Activated CD4-positive, alpha-beta T cell treated with anti-CD3 and anti-CD28 coated beads, Interleukin-2, amount 10 ng/mL, durations not matched to agents 7 days and 5 days (primary cell): ENCODE results near the gene MTHFR. TPM values are rescaled to one million over a fixed set of nuclear protein-coding genes. Genes with fewer than 3 reads are reported as not detected.

Experiments
- CTCF ChIA-PET: fragments of 350-600 bp; sonication (Branson Sonifier 250); formaldehyde crosslinking; loops from one replicate; lab custom pipeline; 2021; ENCODE audit warnings: antibody characterized with exemption; lab: Charles Lee
- POLR2A ChIA-PET: fragments of 350-600 bp; sonication (Branson Sonifier 250); formaldehyde crosslinking; loops from one replicate; lab custom pipeline; 2021; ENCODE audit warnings: antibody characterized with exemption; lab: Charles Lee
- DNase-seq: peaks from one replicate; pipeline ENCODE4 v3.0.0-alpha.2; 2020
- H3K27ac Mint-ChIP-seq: one replicate; pipeline ENCODE4 v1.8.0; 2021; ENCODE audit warnings: mild to moderate bottlenecking, moderate library complexity, mixed read lengths
- H3K27me3 Mint-ChIP-seq: one replicate; pipeline ENCODE4 v1.8.0; 2021; ENCODE audit warnings: mixed read lengths
- H3K36me3 Mint-ChIP-seq: one replicate; pipeline ENCODE4 v1.8.0; 2021; ENCODE audit warnings: low read depth, mixed read lengths
- H3K4me1 Mint-ChIP-seq: one replicate; pipeline ENCODE4 v1.8.0; 2021; ENCODE audit warnings: mixed read lengths
- H3K4me3 Mint-ChIP-seq: one replicate; pipeline ENCODE4 v1.8.0; 2021; ENCODE audit warnings: mild to moderate bottlenecking, moderate library complexity, mixed read lengths
- H3K9me3 Mint-ChIP-seq: one replicate; pipeline ENCODE4 v1.8.0; 2021; ENCODE audit warnings: mixed read lengths
- total RNA-seq, 2 experiments: library from RNA; stranded (reverse); gene quantifications; one replicate each; pipeline ENCODE4 v1.2.3, GENCODE V29; 2021

MTHFR gene
- 10 to 100 TPM; 23.8 to 29.0 TPM for total RNA-seq

DNA sequence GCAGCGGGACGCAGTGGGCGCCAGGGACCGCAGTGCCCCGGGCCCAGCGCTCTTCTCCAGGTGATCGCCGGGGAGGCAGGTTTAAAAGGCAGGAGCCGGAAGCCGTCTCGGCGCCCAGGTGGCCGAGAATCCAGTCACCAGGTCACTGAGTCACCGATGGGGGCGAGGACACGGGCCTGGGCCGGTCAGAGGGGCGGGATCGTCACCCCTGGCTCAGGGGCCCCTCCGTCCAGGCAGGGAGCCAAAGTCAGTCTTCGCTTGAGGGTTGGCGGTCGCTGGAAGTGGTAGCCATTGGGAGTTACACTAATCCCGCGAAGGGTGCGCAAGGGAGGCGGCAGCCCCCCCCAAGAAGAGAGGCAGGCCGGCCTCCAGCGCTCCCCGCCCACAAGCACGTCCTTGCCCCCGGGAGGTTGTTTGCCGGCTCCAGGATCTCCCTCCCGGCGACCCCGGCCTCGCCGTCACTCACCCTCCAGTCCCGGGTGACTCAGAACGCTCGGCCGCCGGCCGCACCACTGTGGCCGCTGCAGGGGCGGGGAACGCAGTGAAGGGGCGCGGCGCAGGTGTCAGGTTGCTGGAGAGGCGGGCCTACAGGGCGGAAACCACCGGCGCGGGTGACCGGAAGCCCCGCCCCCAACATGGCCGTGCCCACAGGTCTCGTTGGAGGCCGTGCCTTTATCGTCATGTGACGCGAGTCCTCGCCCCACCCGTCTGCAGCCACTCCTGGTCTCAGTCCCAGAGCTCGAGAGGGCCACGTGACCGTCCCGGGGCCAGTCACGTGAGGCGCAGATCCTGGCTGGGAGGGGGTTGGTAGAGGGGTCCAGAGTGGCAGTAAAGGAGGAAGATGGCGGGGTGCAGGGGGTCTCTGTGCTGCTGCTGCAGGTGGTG is at the start of gene MTHFR, which contains the start of gene CLCN6:
MTHFR (minus strand) TSS at position 543 of the 885 bp plus-strand sequence. CDS start 2,848 bp downstream, outside the sequence.
CLCN6 (plus strand) TSS at position 770 of the 885 bp plus-strand sequence; CDS start at position 842, 72 bp downstream.
- ChIA-PET CTCF (interaction anchor here (0.5 to 1.5 kb wide), 4 partner anchors 15 to 155 kb away, joined by 3 to 5 read pairs (median 3); no protein-coding TSS in a partner anchor), POLR2A (interaction anchor here (1.2 kb wide), 1 partner anchor 103 kb away, joined by 3 read pairs; no protein-coding TSS in a partner anchor)
- Mint-ChIP-seq H3K27me3 (no peaks in the 10 kb centered on the region), H3K27ac (peak within 1 kb of the TSS; percentile 93), H3K36me3 (peaks cover 21% of the 10 kb centered on the region), H3K4me3 (peak within 1 kb of the TSS; percentile 92), H3K4me1 (peaks cover 69% of the 10 kb centered on the region), H3K9me3 (no peaks in the 10 kb centered on the region)
- DNase-seq: peak; percentile 99

DNA sequence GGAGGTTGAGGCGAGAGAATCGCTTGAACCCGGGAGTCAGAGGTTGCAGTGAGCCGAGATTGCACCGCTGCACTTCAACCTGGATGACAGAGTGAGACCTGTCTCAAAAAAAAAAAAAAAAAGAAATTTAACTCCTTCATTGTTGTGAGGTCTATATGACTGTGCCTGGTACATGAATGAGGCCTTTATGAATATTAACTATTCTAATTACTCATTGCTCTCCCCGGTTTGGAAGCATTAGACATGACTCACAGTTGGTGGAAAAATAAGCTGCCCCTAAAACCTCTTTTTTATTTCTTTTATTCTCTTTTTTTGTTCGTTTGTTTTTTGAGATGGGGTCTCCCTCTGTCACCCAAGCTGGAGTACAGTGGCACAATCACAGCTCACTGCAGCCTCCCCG is 49.7 kb upstream of the MTHFR start:
- no peak for DNase-seq
- Mint-ChIP-seq H3K4me3 (no peak overlapping the region), H3K9me3 (no peaks in the 10 kb centered on the region), H3K36me3 (no peaks in the 10 kb centered on the region), H3K4me1 (peaks cover 1% of the 10 kb centered on the region), H3K27ac (no peak overlapping the region), H3K27me3 (peaks cover 46% of the 10 kb centered on the region)
- CTCF ChIA-PET: interaction anchor here (0.7 to 1.9 kb wide), 2 partner anchors 8 to 27 kb away, joined by 4 to 6 read pairs; no protein-coding TSS in a partner anchor
- POLR2A ChIA-PET: no interaction called here

DNA sequence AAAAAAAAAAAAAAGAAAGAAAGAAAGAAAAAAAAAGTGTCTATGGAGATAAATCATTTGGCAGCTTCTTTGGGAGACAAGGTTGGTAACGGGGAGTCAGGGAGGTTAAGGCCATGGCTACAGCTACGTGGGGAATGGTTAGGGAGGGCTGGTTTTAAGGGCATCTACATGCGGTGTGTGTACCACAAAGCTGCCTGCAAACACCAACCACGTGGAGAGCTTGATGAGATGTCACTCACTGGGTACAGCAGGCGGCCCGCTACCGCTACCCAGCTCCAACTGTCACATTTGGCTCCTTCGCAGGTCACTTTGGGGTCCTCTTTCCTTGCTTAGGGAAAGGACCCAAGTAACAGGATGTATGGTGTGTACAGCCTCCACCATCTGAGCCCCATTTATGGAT is 48.8 kb upstream of the MTHFR start:
- POLR2A ChIA-PET: no interaction called here
- H3K9me3 Mint-ChIP-seq: no peaks in the 10 kb centered on the region
- CTCF ChIA-PET: no interaction called here
- no peak overlapping the region for H3K27ac Mint-ChIP-seq
- peaks cover 38% of the 10 kb centered on the region for H3K27me3 Mint-ChIP-seq
- H3K4me1 Mint-ChIP-seq: peaks cover 1% of the 10 kb centered on the region
- DNase-seq: no peak
- no peak overlapping the region for H3K4me3 Mint-ChIP-seq
- H3K36me3 Mint-ChIP-seq: no peaks in the 10 kb centered on the region

GRCh38 chr1:11851180-11851579 is 45.4 kb upstream of the MTHFR start:
- Mint-ChIP-seq H3K4me1 (no peaks in the 10 kb centered on the region), H3K27me3 (peaks cover 11% of the 10 kb centered on the region), H3K36me3 (no peaks in the 10 kb centered on the region), H3K27ac (no peak overlapping the region), H3K9me3 (no peaks in the 10 kb centered on the region), H3K4me3 (no peak overlapping the region)
- no peak for DNase-seq
- ChIA-PET POLR2A (no interaction called here), CTCF (no interaction called here)

- Mint-ChIP-seq H3K4me3 (no peak overlapping the region), H3K4me1 (no peaks in the 10 kb centered on the region), H3K9me3 (no peaks in the 10 kb centered on the region), H3K36me3 (peaks cover 4% of the 10 kb centered on the region), H3K27ac (no peak overlapping the region), H3K27me3 (peaks cover 11% of the 10 kb centered on the region)
- no peak for DNase-seq
- POLR2A ChIA-PET: no interaction called here
- CTCF ChIA-PET: no interaction called here
These were observed 44.4 kb upstream of the MTHFR start for GRCh38 chr1:11850156-11850555.

DNA sequence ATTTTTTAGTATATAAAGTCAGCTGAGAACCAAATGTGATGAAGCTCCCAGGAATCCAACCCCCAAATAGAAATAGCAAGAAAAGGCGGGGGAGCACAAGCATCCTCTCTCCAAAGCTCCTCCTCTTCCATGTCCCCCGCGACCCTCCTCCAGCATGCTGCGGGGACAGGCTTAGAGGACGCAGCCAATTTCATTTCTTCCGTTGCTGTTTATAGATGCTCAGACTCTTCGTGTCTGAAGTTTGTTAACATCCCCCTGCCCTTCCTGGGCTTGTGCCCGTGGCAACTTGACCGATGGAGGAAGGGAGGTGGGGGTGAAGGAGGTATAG is 42.6 kb upstream of the MTHFR start:
- no peak overlapping the region for H3K4me3 Mint-ChIP-seq
- ChIA-PET CTCF (interaction anchor here (0.6 to 1.6 kb wide), 2 partner anchors 10 to 11 kb away, joined by 3 read pairs; no protein-coding TSS in a partner anchor), POLR2A (no interaction called here)
- peaks cover 8% of the 10 kb centered on the region for H3K36me3 Mint-ChIP-seq
- peaks cover 5% of the 10 kb centered on the region for H3K27me3 Mint-ChIP-seq
- no peak overlapping the region for H3K27ac Mint-ChIP-seq
- no peaks in the 10 kb centered on the region for H3K9me3 Mint-ChIP-seq
- no peak for DNase-seq
- H3K4me1 Mint-ChIP-seq: no peaks in the 10 kb centered on the region

- no peak within 1 kb of the TSS for H3K27ac Mint-ChIP-seq
These were observed 42.1 kb upstream of the MTHFR start, which contains the start of gene NPPA for GRCh38 chr1:11847667-11848372. Gene NPPA, minus strand, starts transcription at chr1:11847783. Its CDS starts 99 bp downstream, at chr1:11847684.

GRCh38 chr1:11845641-11846335 is 40.0 kb upstream of the MTHFR start:
- peaks cover 12% of the 10 kb centered on the region for H3K36me3 Mint-ChIP-seq
- H3K4me1 Mint-ChIP-seq: peaks cover 2% of the 10 kb centered on the region
- H3K4me3 Mint-ChIP-seq: no peak overlapping the region
- H3K27me3 Mint-ChIP-seq: no peaks in the 10 kb centered on the region
- H3K27ac Mint-ChIP-seq: no peak overlapping the region
- no peaks in the 10 kb centered on the region for H3K9me3 Mint-ChIP-seq
- ChIA-PET POLR2A (no interaction called here), CTCF (interaction anchor here (1.1 kb wide), 1 partner anchor 36 kb away, joined by 3 read pairs; no protein-coding TSS in a partner anchor)
- DNase-seq: peak; percentile 27

More at GRCh38 chr1:11847667-11848372, 42.1 kb upstream of the MTHFR start, which contains the start of gene NPPA:
- DNase-seq: no peak
- H3K4me1 Mint-ChIP-seq: no peaks in the 10 kb centered on the region
- ChIA-PET CTCF (interaction anchor here (0.6 to 1.6 kb wide), 6 partner anchors 9 to 126 kb away, joined by 3 to 6 read pairs (median 4); no protein-coding TSS in a partner anchor), POLR2A (no interaction called here)
- peaks cover under 1% of the 10 kb centered on the region for H3K27me3 Mint-ChIP-seq
- no peak within 1 kb of the TSS for H3K4me3 Mint-ChIP-seq
- H3K9me3 Mint-ChIP-seq: no peaks in the 10 kb centered on the region
- H3K36me3 Mint-ChIP-seq: peaks cover 8% of the 10 kb centered on the region

DNA sequence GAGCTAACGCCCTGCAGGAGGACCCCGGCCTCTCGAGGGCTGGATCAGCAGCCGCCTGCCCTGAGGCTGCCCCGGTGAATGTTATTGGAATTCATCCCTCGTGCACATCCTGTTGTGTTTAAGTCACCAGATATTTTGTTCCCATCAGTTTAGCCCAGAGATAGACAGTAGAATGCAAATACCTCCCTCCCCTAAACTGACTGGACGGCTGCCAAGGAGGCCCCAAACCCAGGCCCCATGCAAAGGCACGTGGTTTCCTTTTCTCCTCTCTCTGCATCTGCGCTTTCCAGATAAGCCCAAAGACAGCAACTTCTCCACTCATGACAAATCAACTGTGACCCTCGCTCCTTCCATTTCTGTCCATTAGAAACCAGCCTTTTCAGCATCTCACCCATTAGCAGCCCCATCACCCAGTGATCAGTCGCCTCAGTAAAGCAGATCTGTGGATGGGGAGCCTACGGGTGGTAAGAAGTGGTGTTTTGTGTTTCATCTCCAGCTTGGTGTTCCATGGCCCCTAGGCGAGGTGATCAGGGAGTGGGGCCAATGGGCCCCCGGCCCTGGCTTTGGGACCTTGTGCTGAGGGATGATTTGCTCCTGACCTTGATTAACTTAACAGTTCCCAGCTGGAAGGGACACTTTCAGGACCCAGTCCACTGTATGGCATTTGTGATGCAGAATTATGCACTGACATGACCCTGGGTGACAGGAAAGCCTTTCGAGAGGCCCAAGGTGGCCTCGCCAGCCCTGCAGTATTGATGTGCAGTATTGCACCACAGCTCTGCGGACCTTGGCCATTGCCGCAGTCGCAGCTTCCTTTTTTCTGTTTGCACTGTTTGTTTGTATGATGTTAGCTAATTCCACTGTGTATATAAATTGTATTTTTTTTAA is 36.6 kb upstream of the MTHFR start:
- Mint-ChIP-seq H3K4me3 (no peak overlapping the region), H3K4me1 (peaks cover 4% of the 10 kb centered on the region), H3K27ac (no peak overlapping the region), H3K36me3 (peaks cover 21% of the 10 kb centered on the region), H3K27me3 (no peaks in the 10 kb centered on the region), H3K9me3 (no peaks in the 10 kb centered on the region)
- no peak for DNase-seq
- ChIA-PET POLR2A (no interaction called here), CTCF (interaction anchor here (1.6 kb wide), 1 partner anchor 14 kb away, joined by 5 read pairs; no protein-coding TSS in a partner anchor)

GRCh38 chr1:11841245-11842153 is 35.7 kb upstream of the MTHFR start:
- Mint-ChIP-seq H3K36me3 (peaks cover 21% of the 10 kb centered on the region), H3K27ac (no peak overlapping the region), H3K4me3 (no peak overlapping the region), H3K27me3 (no peaks in the 10 kb centered on the region), H3K4me1 (peaks cover 4% of the 10 kb centered on the region), H3K9me3 (no peaks in the 10 kb centered on the region)
- DNase-seq: no peak
- POLR2A ChIA-PET: no interaction called here
- CTCF ChIA-PET: interaction anchor here (1.6 kb wide), 1 partner anchor 13 kb away, joined by 5 read pairs; no protein-coding TSS in a partner anchor
